SJCRH30 (cell line): ENCODE data around the gene VAMP2. TPM values are rescaled to one million over a fixed set of nuclear protein-coding genes. Genes with fewer than 3 reads are reported as not detected.

ENCODE experiments used
- DNase-seq, 2 experiments: peaks; one replicate each; pipeline ENCODE4 v3.0.0-alpha.2; 2015 to 2020
- H3K27ac ChIP-seq: fragments of 250-450 bp; sonication (Bioruptor Pico); 2 replicates; pipeline ENCODE4 v1.5.1; 2020; ENCODE audit warnings: mild to moderate bottlenecking, moderate library complexity
- H3K27me3 ChIP-seq: fragments of 250-450 bp; sonication (Bioruptor Pico); 2 replicates; pipeline ENCODE4 v1.5.1; 2020; ENCODE audit warnings: mild to moderate bottlenecking, moderate library complexity
- H3K36me3 ChIP-seq: fragments of 250-450 bp; sonication (Bioruptor Pico); 2 replicates; pipeline ENCODE4 v1.5.1; 2020; ENCODE audit warnings: mild to moderate bottlenecking, moderate library complexity
- H3K4me1 ChIP-seq: fragments of 250-450 bp; sonication (Bioruptor Pico); 2 replicates; pipeline ENCODE4 v1.5.1; 2020; ENCODE audit warnings: mild to moderate bottlenecking, moderate library complexity
- H3K4me3 ChIP-seq: fragments of 250-450 bp; sonication (Bioruptor Pico); 2 replicates; pipeline ENCODE4 v1.5.1; 2020; ENCODE audit warnings: mild to moderate bottlenecking, moderate library complexity
- H3K9me3 ChIP-seq: fragments of 250-450 bp; sonication (Bioruptor Pico); replicated peaks from 2 replicates; pipeline ENCODE4 v1.5.1; 2020; ENCODE audit warnings: mild to moderate bottlenecking, moderate library complexity
- total RNA-seq: library from RNA; depleted of rRNA; stranded (reverse); fragments of >200 nt; shearing (Covaris generic); gene quantifications from 2 replicates; pipeline ENCODE4 v1.2.3, GENCODE V29; 2014

The VAMP2 gene
- total RNA-seq, 1 experiment from 2014 or later, result 7.9 TPM

- Histone ChIP-seq H3K4me3 (peak overlapping the region; percentile 30), H3K4me1 (peaks cover 24% of the 10 kb centered on the region), H3K27me3 (no peaks in the 10 kb centered on the region), H3K36me3 (peaks cover 4% of the 10 kb centered on the region; the same call in 1 of the 2 replicates), H3K27ac (peak overlapping the region; percentile 22; the same call in 1 of the 2 replicates), H3K9me3 (no peaks in the 10 kb centered on the region)
- no peak for DNase-seq
Observed at GRCh38 chr17:8154608-8155155, 8.1 kb downstream of the VAMP2 start.

- Histone ChIP-seq H3K36me3 (peaks cover 4% of the 10 kb centered on the region; the same call in 1 of the 2 replicates), H3K27me3 (no peaks in the 10 kb centered on the region), H3K27ac (peak overlapping the region; percentile 61), H3K9me3 (no peaks in the 10 kb centered on the region), H3K4me3 (peak overlapping the region; percentile 30), H3K4me1 (peaks cover 24% of the 10 kb centered on the region)
- peak; percentile 96 for DNase-seq
Observed at GRCh38 chr17:8153957-8154607, 8.7 kb downstream of the VAMP2 start.

GRCh38 chr17:8153525-8153956 lies 9.2 kb downstream of the VAMP2 start:
- peak; percentile 73 to 80 for DNase-seq
- no peaks in the 10 kb centered on the region for H3K9me3 ChIP-seq
- no peaks in the 10 kb centered on the region for H3K27me3 ChIP-seq
- H3K27ac ChIP-seq, result peak overlapping the region; percentile 61
- peak overlapping the region; percentile 26 for H3K4me3 ChIP-seq
- H3K4me1 ChIP-seq, result peaks cover 24% of the 10 kb centered on the region
- peaks cover 4% of the 10 kb centered on the region; the same call in 1 of the 2 replicates for H3K36me3 ChIP-seq

- Histone ChIP-seq H3K36me3 (no peaks in the 10 kb centered on the region), H3K27ac (peak overlapping the region; percentile 61; the same call in 1 of the 2 replicates), H3K9me3 (no peaks in the 10 kb centered on the region), H3K4me1 (peaks cover 24% of the 10 kb centered on the region), H3K27me3 (no peaks in the 10 kb centered on the region), H3K4me3 (no peak overlapping the region)
- no peak for DNase-seq
Observed at GRCh38 chr17:8153031-8153451, 9.7 kb downstream of the VAMP2 start.

- Histone ChIP-seq H3K4me1 (peaks cover 24% of the 10 kb centered on the region), H3K4me3 (peak within 1 kb of the TSS; percentile 67)
- peak; percentile 91 for DNase-seq
Observed at GRCh38 chr17:8152112-8152775, 10.5 kb downstream of the VAMP2 start, which contains the start of gene PER1. PER1 (minus strand) TSS chr17:8152404; CDS start chr17:8150706, 1,698 bp downstream.

GRCh38 chr17:8151641-8152111 lies 11.1 kb downstream of the VAMP2 start:
- H3K9me3 ChIP-seq, result no peaks in the 10 kb centered on the region
- peak overlapping the region; percentile 67 for H3K4me3 ChIP-seq
- H3K36me3 ChIP-seq, result no peaks in the 10 kb centered on the region
- peak; percentile 22 to 32 for DNase-seq
- no peaks in the 10 kb centered on the region for H3K27me3 ChIP-seq
- H3K4me1 ChIP-seq, result peaks cover 24% of the 10 kb centered on the region
- H3K27ac ChIP-seq, result peak overlapping the region; percentile 79

More at GRCh38 chr17:8152112-8152775, 10.5 kb downstream of the VAMP2 start, which contains the start of gene PER1:
- Histone ChIP-seq H3K27me3 (no peaks in the 10 kb centered on the region), H3K27ac (peak within 1 kb of the TSS; percentile 79), H3K36me3 (no peaks in the 10 kb centered on the region), H3K9me3 (no peaks in the 10 kb centered on the region)

GRCh38 chr17:8151120-8151640 lies 11.6 kb downstream of the VAMP2 start:
- DNase-seq, result peak; percentile 82 to 83
- H3K4me1 ChIP-seq, result peaks cover 24% of the 10 kb centered on the region
- H3K27ac ChIP-seq, result peak overlapping the region; percentile 79

GRCh38 chr17:8150194-8151119 lies 12.3 kb downstream of the VAMP2 start:
- Histone ChIP-seq H3K27ac (peak overlapping the region; percentile 79), H3K36me3 (no peaks in the 10 kb centered on the region), H3K9me3 (no peaks in the 10 kb centered on the region), H3K27me3 (no peaks in the 10 kb centered on the region), H3K4me3 (peak overlapping the region; percentile 67), H3K4me1 (peaks cover 24% of the 10 kb centered on the region)
- peak; percentile 80 to 86 for DNase-seq

More at GRCh38 chr17:8151120-8151640, 11.6 kb downstream of the VAMP2 start:
- peak overlapping the region; percentile 67 for H3K4me3 ChIP-seq
- no peaks in the 10 kb centered on the region for H3K27me3 ChIP-seq
- H3K9me3 ChIP-seq, result no peaks in the 10 kb centered on the region
- no peaks in the 10 kb centered on the region for H3K36me3 ChIP-seq

- no peaks in the 10 kb centered on the region for H3K9me3 ChIP-seq
- no peak overlapping the region for H3K27ac ChIP-seq
- H3K4me3 ChIP-seq, result no peak overlapping the region
- DNase-seq, result no peak
- no peaks in the 10 kb centered on the region for H3K27me3 ChIP-seq
- H3K36me3 ChIP-seq, result no peaks in the 10 kb centered on the region
- H3K4me1 ChIP-seq, result peaks cover 19% of the 10 kb centered on the region
Observed at GRCh38 chr17:8149419-8150193, 13.1 kb downstream of the VAMP2 start.

GRCh38 chr17:8148560-8148959 lies 14.2 kb downstream of the VAMP2 start:
- Histone ChIP-seq H3K27ac (no peak overlapping the region), H3K36me3 (no peaks in the 10 kb centered on the region), H3K9me3 (no peaks in the 10 kb centered on the region), H3K4me1 (peaks cover 17% of the 10 kb centered on the region), H3K27me3 (no peaks in the 10 kb centered on the region), H3K4me3 (no peak overlapping the region)
- no peak for DNase-seq

GRCh38 chr17:8147805-8148404 lies 14.8 kb downstream of the VAMP2 start:
- no peak for DNase-seq
- H3K4me1 ChIP-seq, result peaks cover 12% of the 10 kb centered on the region
- H3K27me3 ChIP-seq, result no peaks in the 10 kb centered on the region
- no peaks in the 10 kb centered on the region for H3K9me3 ChIP-seq
- no peak overlapping the region for H3K4me3 ChIP-seq
- no peaks in the 10 kb centered on the region for H3K36me3 ChIP-seq
- H3K27ac ChIP-seq, result no peak overlapping the region

- Histone ChIP-seq H3K36me3 (no peaks in the 10 kb centered on the region; the same call in 1 of the 2 replicates), H3K27me3 (no peaks in the 10 kb centered on the region), H3K4me1 (peaks cover 7% of the 10 kb centered on the region), H3K9me3 (no peaks in the 10 kb centered on the region), H3K4me3 (no peak overlapping the region), H3K27ac (no peak overlapping the region)
- DNase-seq, result no peak
Observed at GRCh38 chr17:8147141-8147804, 15.5 kb downstream of the VAMP2 start.
